ENCODE data around the gene MCF2L.

MCF2L gene

DNA sequence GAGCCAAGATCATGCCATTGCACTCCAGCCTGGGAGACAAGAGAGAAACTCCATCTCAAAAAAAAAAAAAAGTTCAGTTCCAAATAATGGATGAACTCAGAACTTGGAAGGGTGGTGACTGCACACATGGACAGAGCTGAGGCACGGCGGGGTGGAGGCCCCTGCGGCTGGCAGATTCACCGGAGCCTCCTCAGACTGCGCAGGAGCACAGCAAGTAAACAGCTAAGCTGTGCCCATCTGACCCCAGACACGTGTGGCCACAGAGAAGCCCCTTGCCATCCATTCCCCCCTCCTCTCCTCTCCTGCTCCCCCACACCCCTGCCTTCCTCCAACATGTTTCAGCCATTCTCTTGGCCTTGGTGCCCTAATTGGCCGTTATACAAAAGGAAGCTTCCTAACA is 173.9 kb downstream of the MCF2L start:
- ChIA-PET POLR2A (no interaction called here), CTCF (no interaction called here)
- DNase-seq (ENCODE audit: low read depth, low spot score), result no peak
- H3K4me3 ChIP-seq (ENCODE audit: low read depth, low read length), result no peak overlapping the region
- TF ChIP-seq, protein P1, sequence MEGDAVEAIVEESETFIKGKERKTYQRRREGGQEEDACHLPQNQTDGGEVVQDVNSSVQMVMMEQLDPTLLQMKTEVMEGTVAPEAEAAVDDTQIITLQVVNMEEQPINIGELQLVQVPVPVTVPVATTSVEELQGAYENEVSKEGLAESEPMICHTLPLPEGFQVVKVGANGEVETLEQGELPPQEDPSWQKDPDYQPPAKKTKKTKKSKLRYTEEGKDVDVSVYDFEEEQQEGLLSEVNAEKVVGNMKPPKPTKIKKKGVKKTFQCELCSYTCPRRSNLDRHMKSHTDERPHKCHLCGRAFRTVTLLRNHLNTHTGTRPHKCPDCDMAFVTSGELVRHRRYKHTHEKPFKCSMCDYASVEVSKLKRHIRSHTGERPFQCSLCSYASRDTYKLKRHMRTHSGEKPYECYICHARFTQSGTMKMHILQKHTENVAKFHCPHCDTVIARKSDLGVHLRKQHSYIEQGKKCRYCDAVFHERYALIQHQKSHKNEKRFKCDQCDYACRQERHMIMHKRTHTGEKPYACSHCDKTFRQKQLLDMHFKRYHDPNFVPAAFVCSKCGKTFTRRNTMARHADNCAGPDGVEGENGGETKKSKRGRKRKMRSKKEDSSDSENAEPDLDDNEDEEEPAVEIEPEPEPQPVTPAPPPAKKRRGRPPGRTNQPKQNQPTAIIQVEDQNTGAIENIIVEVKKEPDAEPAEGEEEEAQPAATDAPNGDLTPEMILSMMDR (IDR thresholded peaks at IDR 0.05; ENCODE audit: insufficient read depth, low read length, missing control alignments), result no peak

DNA sequence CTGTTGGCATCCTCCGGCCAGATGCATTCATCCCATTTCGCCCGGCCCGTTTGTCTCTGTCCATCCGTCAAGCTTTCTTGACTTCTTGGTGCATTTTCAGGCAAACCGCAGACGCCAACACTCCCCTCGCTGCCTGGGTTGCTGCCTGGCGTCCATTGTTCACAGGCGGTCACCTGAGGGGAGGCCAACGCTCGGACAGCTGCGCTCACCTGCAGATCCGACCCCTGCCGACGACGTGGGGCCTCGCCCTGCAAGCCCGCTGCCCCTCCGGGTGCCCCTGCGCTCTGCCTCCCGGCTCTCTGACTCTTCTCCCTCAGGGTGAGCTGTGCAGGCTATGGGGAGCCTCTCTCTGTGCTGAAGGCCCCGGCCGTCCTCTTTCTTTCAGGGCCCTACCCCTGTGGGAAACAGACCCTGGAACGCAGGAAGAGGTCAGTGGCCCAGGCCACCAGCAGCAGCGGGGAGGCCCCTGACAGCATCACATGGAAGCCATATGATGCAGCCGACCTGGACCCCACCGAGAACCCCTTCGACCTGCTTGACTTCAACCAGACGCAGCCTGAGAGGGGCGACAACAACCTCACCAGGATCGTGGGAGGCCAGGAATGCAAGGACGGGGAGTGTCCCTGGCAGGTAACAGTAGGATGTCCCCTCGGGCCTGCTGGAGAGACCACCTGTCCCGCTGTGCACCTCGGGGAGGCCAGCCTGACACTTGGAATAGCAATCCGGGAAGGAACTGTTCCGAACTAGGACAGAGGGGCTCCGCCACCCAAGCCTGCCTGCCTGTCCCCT is 174.6 kb downstream of the MCF2L start:
- CTCF ChIA-PET, result no interaction called here
- POLR2A ChIA-PET, result no interaction called here
- TF ChIP-seq, protein P1 (IDR thresholded peaks at IDR 0.05; ENCODE audit: insufficient read depth, low read length, missing control alignments), result no peak
- no peak overlapping the region for H3K4me3 ChIP-seq (ENCODE audit: low read depth, low read length)
- no peak for DNase-seq (ENCODE audit: low read depth, low spot score)

DNA sequence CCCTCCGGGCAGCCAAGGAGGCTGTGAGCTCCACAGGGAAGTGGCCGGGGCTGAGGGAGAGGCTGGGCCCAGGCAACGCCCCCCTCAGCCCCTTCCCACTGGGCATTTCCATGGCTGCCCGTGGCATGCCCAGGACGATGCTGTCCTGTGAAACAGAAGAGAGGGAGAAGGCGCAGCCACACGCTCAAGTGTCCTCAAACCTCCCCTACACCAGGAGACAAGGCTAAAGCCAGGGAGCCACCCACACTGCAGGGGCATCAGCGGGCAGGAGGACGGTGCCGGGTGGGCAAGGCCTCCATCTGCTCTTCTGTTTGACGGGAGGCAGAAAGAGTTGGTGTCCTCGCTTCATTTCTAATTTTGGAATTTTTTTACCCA is 175.2 kb downstream of the MCF2L start:
- POLR2A ChIA-PET, result no interaction called here
- no peak overlapping the region for H3K4me3 ChIP-seq (ENCODE audit: low read depth, low read length)
- TF ChIP-seq, protein P1 (IDR thresholded peaks at IDR 0.05; ENCODE audit: insufficient read depth, low read length, missing control alignments), result no peak
- CTCF ChIA-PET, result no interaction called here
- DNase-seq (ENCODE audit: low read depth, low spot score), result no peak

DNA sequence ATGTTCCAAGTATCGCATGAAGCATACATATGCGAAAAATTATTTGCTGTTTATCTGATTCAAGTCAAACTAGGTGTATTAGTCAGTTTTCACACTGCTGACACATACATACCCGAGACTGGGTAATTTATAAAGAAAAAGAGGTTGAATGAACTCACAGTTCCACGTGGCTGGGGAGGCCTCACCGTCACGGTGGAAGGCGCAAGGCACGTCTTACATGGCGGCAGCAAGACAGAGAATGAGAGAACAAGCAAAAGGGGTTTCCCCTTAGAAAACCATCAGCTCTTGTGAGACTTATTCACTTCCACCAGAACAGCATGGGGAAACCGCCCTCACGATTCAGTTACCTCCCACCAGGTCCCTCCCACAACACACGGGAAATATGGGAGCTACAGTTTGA is 176.5 kb downstream of the MCF2L start:
- ChIA-PET POLR2A (no interaction called here), CTCF (no interaction called here)
- no peak for DNase-seq (ENCODE audit: low read depth, low spot score)
- no peak overlapping the region for H3K4me3 ChIP-seq (ENCODE audit: low read depth, low read length)
- TF ChIP-seq, protein P1 (IDR thresholded peaks at IDR 0.05; ENCODE audit: insufficient read depth, low read length, missing control alignments), result no peak

DNA sequence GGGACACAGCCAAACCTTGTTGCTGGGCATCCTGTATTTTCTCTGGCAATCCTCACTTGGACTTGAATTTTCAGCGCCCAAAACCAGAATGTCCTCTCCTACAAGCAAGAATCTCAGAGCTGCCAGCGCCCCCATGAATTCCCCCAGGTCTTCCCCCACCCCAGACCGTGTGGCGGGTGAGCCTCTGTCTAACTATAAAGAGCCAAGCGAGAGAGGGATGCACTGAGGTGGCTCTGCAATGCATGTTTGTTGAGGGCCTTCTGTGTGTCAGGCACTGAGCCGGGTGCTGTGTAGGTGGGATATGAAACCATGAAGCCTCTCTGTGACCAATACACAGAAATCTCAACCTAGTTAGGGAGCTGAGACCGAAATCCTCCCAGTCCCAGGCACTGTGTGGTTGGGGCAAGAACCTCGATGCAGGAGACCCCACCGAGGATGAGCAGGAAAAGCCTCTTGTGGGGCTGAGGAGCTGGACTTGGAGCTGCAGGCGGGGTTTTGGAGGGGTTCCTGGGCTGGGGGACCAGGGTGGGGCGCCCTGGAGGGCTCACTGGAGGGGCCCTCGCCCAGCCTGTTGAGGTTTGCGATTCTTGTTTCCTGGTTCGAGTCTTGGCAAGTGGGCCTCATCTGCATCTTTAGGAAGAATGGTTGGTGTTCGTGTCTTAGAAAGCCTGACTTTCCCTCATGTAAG is 177.0 kb downstream of the MCF2L start:
- TF ChIP-seq, protein P1 (IDR thresholded peaks at IDR 0.05; ENCODE audit: insufficient read depth, low read length, missing control alignments), result no peak
- DNase-seq (ENCODE audit: low read depth, low spot score), result no peak
- ChIA-PET CTCF (no interaction called here), POLR2A (no interaction called here)
- no peak overlapping the region for H3K4me3 ChIP-seq (ENCODE audit: low read depth, low read length)

DNA sequence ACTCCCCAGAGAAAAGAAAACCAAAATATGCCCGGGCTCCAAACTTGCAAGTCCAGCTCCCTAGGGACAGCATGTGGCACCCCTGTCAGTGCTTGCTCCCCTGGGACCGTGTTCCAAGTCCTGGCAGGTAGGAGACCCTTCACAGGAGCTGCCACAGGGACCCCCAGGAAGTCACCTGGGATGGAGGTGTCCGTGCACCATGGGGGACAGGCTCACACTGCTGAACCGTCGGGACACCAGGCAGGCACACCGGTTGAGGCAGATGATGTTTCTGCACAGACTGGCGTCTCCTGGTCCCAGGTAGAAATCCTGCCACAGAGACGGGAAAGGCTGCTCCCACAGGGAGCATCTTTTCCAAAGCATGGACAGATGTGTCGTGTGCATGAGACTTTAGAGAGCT is 177.7 kb downstream of the MCF2L start:
- ChIA-PET POLR2A (no interaction called here), CTCF (interaction anchor here (1.2 kb wide), 1 partner anchor 16 kb away, joined by 4 read pairs; no protein-coding TSS in a partner anchor)
- no peak for DNase-seq (ENCODE audit: low read depth, low spot score)
- H3K4me3 ChIP-seq (ENCODE audit: low read depth, low read length), result no peak overlapping the region
- TF ChIP-seq, protein P1 (IDR thresholded peaks at IDR 0.05; ENCODE audit: insufficient read depth, low read length, missing control alignments), result no peak
